Natural killer cell (primary cell): ENCODE results near the gene JMJD1C. TPM values are rescaled to one million over a fixed set of nuclear protein-coding genes. Genes with fewer than 3 reads are reported as not detected.

Source experiments
- ATAC-seq, 3 donors: fragments of 150-1000 bp in 2 of 3; fragments of 200-7000 bp in 1 of 3; cut with Tn5 transposase; 1 replicate in 1 of 3; 2 replicates in 2 of 3; pipeline ENCODE4 v1.10.0; 2021; ENCODE audit warnings: mild to moderate bottlenecking in 2 of 3, moderate library complexity in 2 of 3
- DNase-seq, 2 donors: peaks; one replicate each; pipeline versions ENCODE4 v3.0.0 to v3.0.0-alpha.2; 2013 to 2021; ENCODE audit warnings: mixed read lengths in 1 of 2
- H3K27ac ChIP-seq: one replicate; pipeline ENCODE4 v1.5.1; 2013; ENCODE audit warnings: mild to moderate bottlenecking, low read length
- H3K27me3 ChIP-seq: one replicate; pipeline ENCODE4 v1.6.1; 2013; ENCODE audit warnings: low read length; ENCODE audit not compliant: control insufficient read depth, insufficient read depth
- H3K36me3 ChIP-seq: one replicate; pipeline ENCODE4 v1.6.1; 2013; ENCODE audit warnings: low read length; ENCODE audit not compliant: control insufficient read depth, insufficient read depth
- H3K4me1 ChIP-seq: one replicate; pipeline ENCODE4 v1.6.1; 2013; ENCODE audit warnings: low read length; ENCODE audit not compliant: control insufficient read depth, insufficient read depth
- H3K4me3 ChIP-seq: one replicate; pipeline ENCODE4 v1.5.1; 2013; ENCODE audit warnings: low read length
- H3K9me3 ChIP-seq: one replicate; pipeline ENCODE4 v1.6.1; 2013; ENCODE audit warnings: low read length; ENCODE audit not compliant: control insufficient read depth, insufficient read depth
- H3K27ac Mint-ChIP-seq, 2 donors: one replicate each; pipeline ENCODE4 v1.8.0; 2022; ENCODE audit warnings: mild to moderate bottlenecking in 2 of 2, mixed read lengths in 2 of 2, moderate library complexity in 1 of 2
- H3K27me3 Mint-ChIP-seq, 2 donors: one replicate each; pipeline ENCODE4 v1.8.0; 2022; ENCODE audit warnings: low read depth in 2 of 2, mixed read lengths in 2 of 2
- H3K36me3 Mint-ChIP-seq: one replicate; pipeline ENCODE4 v1.8.0; 2022; ENCODE audit warnings: mixed read lengths
- H3K4me1 Mint-ChIP-seq, 2 donors: one replicate each; pipeline ENCODE4 v1.8.0; 2022; ENCODE audit warnings: mixed read lengths in 2 of 2
- H3K4me3 Mint-ChIP-seq: one replicate; pipeline ENCODE4 v1.8.0; 2022; ENCODE audit warnings: mild to moderate bottlenecking, moderate library complexity, mixed read lengths
- H3K9me3 Mint-ChIP-seq, 2 donors: one replicate each; pipeline ENCODE4 v1.8.0; 2022; ENCODE audit warnings: mixed read lengths in 2 of 2
- WGBS: methylation state at CpG from one replicate; pipeline ENCODE4 v1.1.7; 2013; ENCODE audit warnings: missing lambda C conversion rate; ENCODE audit not compliant: insufficient coverage; 5-methylcytosine and 5-hydroxymethylcytosine counted together
- intact Hi-C: fragments of 100-400 bp; cut with micrococcal nuclease; formaldehyde crosslinking; loops from one replicate; pipeline ENCODE4 v1.14.2; 2022
- total RNA-seq, 4 donors: library from RNA; stranded (reverse); fragments of 120-200 nt in 1 of 4; gene quantifications; one replicate each; pipeline versions ENCODE4 v1.2.3 to v1.2.4, GENCODE V29; 2013 to 2022
- TF ChIP-seq, protein P1 (sequence below): fragments of 200-600 bp; IDR thresholded peaks from one replicate; pipeline ENCODE4 v1.8.0; 2022; ENCODE audit warnings: antibody characterized with exemption

JMJD1C gene
- total RNA-seq, 3 donors from 2014 or later (not counting 1 experiment from before 2014, with no cell fraction given) = 125 to 208 (median 156) TPM

DNA sequence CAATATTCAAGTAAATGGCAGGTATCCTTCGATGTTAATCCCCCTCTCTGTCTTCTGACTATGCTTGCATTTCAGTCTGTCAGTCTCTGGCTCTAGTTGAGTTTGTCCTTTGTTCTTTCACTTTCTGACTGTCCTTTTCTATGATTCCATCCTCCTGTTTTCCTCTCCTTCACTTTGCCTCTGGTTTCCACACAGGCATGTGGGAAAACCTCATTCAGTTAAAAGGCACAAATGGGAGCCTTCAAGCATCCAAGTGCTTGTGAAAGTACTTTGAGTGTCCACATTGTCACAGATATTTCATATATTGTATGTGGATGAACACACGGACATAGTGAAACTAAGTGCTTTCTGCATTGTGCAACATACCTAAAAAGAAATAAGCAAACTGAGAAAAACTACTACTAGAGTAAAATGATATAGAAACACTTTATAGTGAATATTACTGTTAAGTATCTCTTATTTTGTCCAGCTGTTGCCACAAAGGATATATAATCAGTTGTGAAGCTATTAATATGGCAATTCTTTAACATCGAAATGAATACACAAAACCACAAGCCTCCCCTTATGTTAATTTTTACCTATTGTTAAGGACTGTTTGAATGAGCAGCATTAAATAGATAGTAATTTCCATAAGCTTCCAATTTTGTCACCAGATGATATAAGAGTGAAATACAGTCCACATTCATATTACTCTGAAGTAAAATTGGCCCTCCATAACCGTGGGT lies 260.9 kb downstream of the JMJD1C start:
- TF ChIP-seq, protein P1, sequence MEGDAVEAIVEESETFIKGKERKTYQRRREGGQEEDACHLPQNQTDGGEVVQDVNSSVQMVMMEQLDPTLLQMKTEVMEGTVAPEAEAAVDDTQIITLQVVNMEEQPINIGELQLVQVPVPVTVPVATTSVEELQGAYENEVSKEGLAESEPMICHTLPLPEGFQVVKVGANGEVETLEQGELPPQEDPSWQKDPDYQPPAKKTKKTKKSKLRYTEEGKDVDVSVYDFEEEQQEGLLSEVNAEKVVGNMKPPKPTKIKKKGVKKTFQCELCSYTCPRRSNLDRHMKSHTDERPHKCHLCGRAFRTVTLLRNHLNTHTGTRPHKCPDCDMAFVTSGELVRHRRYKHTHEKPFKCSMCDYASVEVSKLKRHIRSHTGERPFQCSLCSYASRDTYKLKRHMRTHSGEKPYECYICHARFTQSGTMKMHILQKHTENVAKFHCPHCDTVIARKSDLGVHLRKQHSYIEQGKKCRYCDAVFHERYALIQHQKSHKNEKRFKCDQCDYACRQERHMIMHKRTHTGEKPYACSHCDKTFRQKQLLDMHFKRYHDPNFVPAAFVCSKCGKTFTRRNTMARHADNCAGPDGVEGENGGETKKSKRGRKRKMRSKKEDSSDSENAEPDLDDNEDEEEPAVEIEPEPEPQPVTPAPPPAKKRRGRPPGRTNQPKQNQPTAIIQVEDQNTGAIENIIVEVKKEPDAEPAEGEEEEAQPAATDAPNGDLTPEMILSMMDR = no peak
- intact Hi-C loops = loop anchor here (10.0 kb wide), 1 partner anchor 260 kb away; the partner anchor contains the start of gene JMJD1C
- Histone ChIP-seq H3K4me1 (peaks cover 3% of the 10 kb centered on the region), H3K27ac (no peak overlapping the region), H3K9me3 (no peaks in the 10 kb centered on the region), H3K36me3 (peaks cover 56% of the 10 kb centered on the region), H3K4me3 (no peak overlapping the region), H3K27me3 (no peaks in the 10 kb centered on the region)
- no peak for DNase-seq
- H3K36me3 Mint-ChIP-seq = no peaks in the 10 kb centered on the region
- no peaks in the 10 kb centered on the region for H3K27me3 Mint-ChIP-seq
- ATAC-seq = peak in 1 of 3 donors; percentile 24
- WGBS = 73% methylated on average over 2 of the region's 4 CpGs
- H3K9me3 Mint-ChIP-seq = no peaks in the 10 kb centered on the region
- peak overlapping the region; percentile 6 to 81 for H3K27ac Mint-ChIP-seq
- H3K4me3 Mint-ChIP-seq = peak overlapping the region; percentile 9
- H3K4me1 Mint-ChIP-seq = peaks cover 26 to 36% of the 10 kb centered on the region in 2 donors

DNA sequence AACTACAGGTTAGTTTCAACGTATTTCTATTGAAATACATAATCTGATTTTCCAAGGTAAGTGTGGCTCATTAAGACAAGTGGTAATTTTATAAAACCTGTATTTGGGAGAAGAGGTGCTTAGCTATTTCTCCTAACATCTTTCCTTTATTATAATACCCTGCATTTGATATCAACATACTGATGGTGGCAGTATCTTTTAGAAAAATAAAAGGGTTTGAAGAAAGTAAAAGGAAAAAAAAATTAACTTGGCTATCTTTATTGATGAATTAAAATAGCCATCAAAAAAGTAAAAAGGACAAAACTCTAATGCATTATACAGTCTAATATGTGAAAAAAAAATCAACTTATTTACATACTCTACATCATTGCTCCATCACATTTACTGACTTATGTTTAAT lies 264.7 kb downstream of the JMJD1C start:
- H3K27ac ChIP-seq = no peak overlapping the region
- no peak overlapping the region for H3K4me3 Mint-ChIP-seq
- intact Hi-C loops = loop anchor here (10.0 kb wide), 1 partner anchor 264 kb away; the partner anchor contains the start of gene JMJD1C
- peaks cover 13 to 18% of the 10 kb centered on the region in 2 donors for H3K4me1 Mint-ChIP-seq
- DNase-seq (no peak), ATAC-seq (no peak)
- H3K4me1 ChIP-seq = peaks cover 3% of the 10 kb centered on the region
- TF ChIP-seq, protein P1 = no peak
- H3K27me3 ChIP-seq = no peaks in the 10 kb centered on the region
- H3K36me3 Mint-ChIP-seq = no peaks in the 10 kb centered on the region
- peaks cover 65% of the 10 kb centered on the region for H3K36me3 ChIP-seq
- no peak overlapping the region for H3K4me3 ChIP-seq
- no peaks in the 10 kb centered on the region for H3K9me3 Mint-ChIP-seq
- no peaks in the 10 kb centered on the region for H3K27me3 Mint-ChIP-seq
- no peak overlapping the region for H3K27ac Mint-ChIP-seq
- no CpG with 5 or more reads among the region's 1 CpG for WGBS
- no peaks in the 10 kb centered on the region for H3K9me3 ChIP-seq

DNA sequence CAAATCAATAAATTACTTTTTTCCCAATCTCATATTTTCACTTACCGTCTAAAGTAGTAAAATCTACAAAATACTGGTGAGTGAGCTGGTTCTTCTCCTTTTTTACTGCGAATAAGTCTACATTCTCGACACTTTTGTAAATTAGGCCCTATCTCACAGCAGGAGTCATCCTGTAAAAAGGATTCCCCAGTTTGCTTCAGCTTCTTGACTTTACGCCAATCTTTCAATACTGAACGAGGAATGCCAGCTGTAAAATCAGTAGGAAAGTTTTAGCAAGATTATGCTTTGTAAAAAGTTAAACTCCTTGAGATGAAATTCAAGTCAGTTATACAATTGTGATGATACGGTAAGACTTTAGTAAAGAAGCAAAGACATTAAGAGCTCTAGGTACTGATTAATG lies 265.3 kb downstream of the JMJD1C start:
- H3K36me3 Mint-ChIP-seq = no peaks in the 10 kb centered on the region
- H3K27me3 Mint-ChIP-seq = no peaks in the 10 kb centered on the region
- ATAC-seq (no peak), DNase-seq (no peak)
- Histone ChIP-seq H3K27ac (no peak overlapping the region), H3K4me1 (no peaks in the 10 kb centered on the region), H3K27me3 (no peaks in the 10 kb centered on the region), H3K9me3 (no peaks in the 10 kb centered on the region), H3K4me3 (no peak overlapping the region), H3K36me3 (peaks cover 66% of the 10 kb centered on the region)
- no peaks in the 10 kb centered on the region for H3K9me3 Mint-ChIP-seq
- 86% methylated on average over 5 of the region's 6 CpGs for WGBS
- H3K27ac Mint-ChIP-seq = no peak overlapping the region
- no peak overlapping the region for H3K4me3 Mint-ChIP-seq
- intact Hi-C loops = loop anchor here (10.0 kb wide), 1 partner anchor 264 kb away; the partner anchor contains the start of gene JMJD1C
- peaks cover 13 to 18% of the 10 kb centered on the region in 2 donors for H3K4me1 Mint-ChIP-seq
- TF ChIP-seq, protein P1 = no peak
